Adrenal gland (tissue), 5 donors: Measurements from ENCODE around the gene EFNA3.

Experiments used
- POLR2A ChIP-seq, 2 donors: fragments of 450-650 bp; IDR thresholded peaks; one replicate each; pipeline ENCODE4 v1.6.1; 2017; ENCODE audit warnings: antibody characterized with exemption in 2 of 2, mild to moderate bottlenecking in 2 of 2, moderate library complexity in 1 of 2
- TF ChIP-seq, protein P1 (sequence below), 6 experiments: fragments of 450-650 bp in 4 of 6; fragments of 200-600 bp in 2 of 6; sonication (generic) in 1 of 6; IDR thresholded peaks; 1 replicate in 5 of 6; 2 replicates in 1 of 6; pipeline versions ENCODE4 v1.5.1 to v1.8.0; 2016 to 2021; ENCODE audit warnings: antibody characterized with exemption in 6 of 6, mild to moderate bottlenecking in 2 of 6, moderate library complexity in 1 of 6
- donor health status: DM: no; HTN: no; CAD: no.

DNA sequence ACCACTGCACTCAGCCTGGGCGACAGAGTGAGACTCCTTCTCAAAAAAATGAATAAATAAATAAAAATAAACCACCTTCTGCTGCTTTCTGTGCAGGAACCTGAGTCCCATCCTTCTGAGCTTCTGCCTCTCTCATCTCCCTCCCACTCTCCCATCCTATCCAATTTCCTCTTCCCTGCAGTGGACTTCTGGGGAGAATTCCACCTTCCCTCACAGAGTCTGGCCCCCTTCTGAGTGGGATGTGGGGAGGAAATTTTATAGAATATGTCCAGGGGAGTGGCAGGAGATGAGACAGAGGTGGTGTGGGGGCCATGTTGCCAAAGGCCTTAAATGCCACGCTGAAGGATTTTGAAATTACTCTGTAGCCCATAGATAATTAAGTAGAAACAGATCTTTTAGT, 43.7 kb downstream of the EFNA3 start:
- TF ChIP-seq, protein P1, sequence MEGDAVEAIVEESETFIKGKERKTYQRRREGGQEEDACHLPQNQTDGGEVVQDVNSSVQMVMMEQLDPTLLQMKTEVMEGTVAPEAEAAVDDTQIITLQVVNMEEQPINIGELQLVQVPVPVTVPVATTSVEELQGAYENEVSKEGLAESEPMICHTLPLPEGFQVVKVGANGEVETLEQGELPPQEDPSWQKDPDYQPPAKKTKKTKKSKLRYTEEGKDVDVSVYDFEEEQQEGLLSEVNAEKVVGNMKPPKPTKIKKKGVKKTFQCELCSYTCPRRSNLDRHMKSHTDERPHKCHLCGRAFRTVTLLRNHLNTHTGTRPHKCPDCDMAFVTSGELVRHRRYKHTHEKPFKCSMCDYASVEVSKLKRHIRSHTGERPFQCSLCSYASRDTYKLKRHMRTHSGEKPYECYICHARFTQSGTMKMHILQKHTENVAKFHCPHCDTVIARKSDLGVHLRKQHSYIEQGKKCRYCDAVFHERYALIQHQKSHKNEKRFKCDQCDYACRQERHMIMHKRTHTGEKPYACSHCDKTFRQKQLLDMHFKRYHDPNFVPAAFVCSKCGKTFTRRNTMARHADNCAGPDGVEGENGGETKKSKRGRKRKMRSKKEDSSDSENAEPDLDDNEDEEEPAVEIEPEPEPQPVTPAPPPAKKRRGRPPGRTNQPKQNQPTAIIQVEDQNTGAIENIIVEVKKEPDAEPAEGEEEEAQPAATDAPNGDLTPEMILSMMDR (IDR thresholded peaks at IDR 0.05) = no peak
- TF ChIP-seq POLR2A (IDR thresholded peaks at IDR 0.05) = no peak
